Measurements from ENCODE around the gene LRRN4CL. TPM values are rescaled to one million over a fixed set of nuclear protein-coding genes. Genes with fewer than 3 reads are reported as not detected.

LRRN4CL gene
- total and polyA plus RNA-seq, 2 of the 8 experiments (the other 6 are each of a cell fraction or from before 2014, with no cell fraction given): 0.05 to 0.26 TPM

DNA sequence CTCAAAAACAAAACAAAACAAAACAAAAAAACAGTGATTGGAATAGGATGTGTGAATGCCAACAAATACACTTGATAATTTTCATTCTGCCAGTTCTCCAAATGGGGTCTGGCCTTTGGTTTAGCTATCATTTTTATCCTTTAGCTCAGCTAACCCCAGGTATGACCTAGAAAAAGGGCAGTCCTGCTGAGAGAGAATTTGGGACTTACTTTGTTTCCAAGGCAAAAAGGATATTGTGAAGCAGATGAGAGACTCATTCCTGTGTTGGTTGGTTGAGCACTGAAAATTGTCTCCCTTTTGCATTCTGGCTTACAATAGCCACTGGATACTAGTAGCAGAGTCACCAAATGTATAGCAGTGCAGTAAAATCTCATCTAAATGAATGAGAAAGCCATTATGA, 47.9 kb upstream of the LRRN4CL start:
- no peak overlapping the region for H4K91ac ChIP-seq (replicated peaks; ENCODE audit: insufficient read length, low read length)
- ChIA-PET CTCF (ENCODE audit: partially characterized antibody) (interaction anchor here (0.6 to 1.9 kb wide), 4 partner anchors 8 to 486 kb away, joined by 3 to 10 read pairs (median 6); no protein-coding TSS in a partner anchor), POLR2A (ENCODE audit: partially characterized antibody) (interaction anchor here (0.9 to 1.7 kb wide), 7 partner anchors 8 to 67 kb away, joined by 3 to 5 read pairs (median 4); partner anchors contain the start of genes TAF6L and ZBTB3)
- H2AFZ ChIP-seq (ENCODE audit: low read length): no peak overlapping the region
- H3K56ac ChIP-seq (replicated peaks; ENCODE audit: insufficient read length, low read depth, low read length): no peak overlapping the region
- H3K4me3 ChIP-seq (ENCODE audit: extremely low read depth in 1 of 4, insufficient read depth in 2 of 4, low read depth in 3 of 4, low read length in 4 of 4): no peak overlapping the region
- H3K23ac ChIP-seq (ENCODE audit: insufficient read length): no peak overlapping the region
- no peaks in the 10 kb centered on the region for H4K20me1 ChIP-seq (replicated peaks in 1 of 2; ENCODE audit: control insufficient read depth in 1 of 2, insufficient read depth in 2 of 2, low read length in 2 of 2)
- H3K79me1 ChIP-seq (ENCODE audit: low read depth, low read length): no peaks in the 10 kb centered on the region
- H3K14ac ChIP-seq (ENCODE audit: insufficient read length): no peak overlapping the region
- H3K79me2 ChIP-seq (ENCODE audit: control insufficient read depth in 1 of 2, insufficient read depth in 2 of 2, low read length in 2 of 2): peaks cover 0 to 5% of the 10 kb centered on the region in 2 experiments; a peak in 1 of 4 replicates
- no peaks in the 10 kb centered on the region for H3K27me3 ChIP-seq (replicated peaks in 1 of 4; ENCODE audit: control insufficient read depth in 3 of 4, extremely low read depth in 1 of 4, insufficient read depth in 3 of 4, low read length in 3 of 4)
- no peak overlapping the region for H3K4me2 ChIP-seq (ENCODE audit: insufficient read depth in 1 of 2, low read depth in 2 of 2, low read length in 2 of 2)
- no peak overlapping the region for H2BK5ac ChIP-seq (ENCODE audit: low read depth, low read length)
- H3K23me2 ChIP-seq (ENCODE audit: low read depth, low read length): no peaks in the 10 kb centered on the region
- H3K4ac ChIP-seq (replicated peaks; ENCODE audit: insufficient read length, low read depth, low read length): no peak overlapping the region
- H4K8ac ChIP-seq (ENCODE audit: extremely low read depth, insufficient read depth, low read length): no peak overlapping the region
- FAIRE-seq: no peak
- H3K9me3 ChIP-seq (ENCODE audit: insufficient read depth in 2 of 2, low read depth in 1 of 2, low read length in 1 of 2): no peaks in the 10 kb centered on the region
- H2AK5ac ChIP-seq (ENCODE audit: low read depth, low read length): no peak overlapping the region
- H2BK15ac ChIP-seq (ENCODE audit: low read length): no peak overlapping the region
- no peak for DNase-seq (ENCODE audit: low read depth in 1 of 2, low spot score in 2 of 2)
- no peak overlapping the region for H2BK12ac ChIP-seq (ENCODE audit: low read depth, low read length)
- no peak overlapping the region for H3K18ac ChIP-seq (ENCODE audit: extremely low read depth, low read length)
- H2BK120ac ChIP-seq (replicated peaks; ENCODE audit: low read depth, low read length): no peak overlapping the region
- no peak overlapping the region for H2BK20ac ChIP-seq (ENCODE audit: low read length)
- H3K9ac ChIP-seq (replicated peaks in 1 of 4; ENCODE audit: extremely low read depth in 1 of 4, low read depth in 3 of 4, low read length in 3 of 4): no peak overlapping the region
- H3K36me3 ChIP-seq (ENCODE audit: control insufficient read depth in 2 of 4, insufficient read depth in 4 of 4, low read length in 3 of 4): peaks cover 5 to 34% (median 18%) of the 10 kb centered on the region in 4 experiments; a peak in 7 of 8 replicates
- H3K4me1 ChIP-seq (replicated peaks in 1 of 4; ENCODE audit: control insufficient read depth in 3 of 4, insufficient read depth in 4 of 4, low read length in 3 of 4): no peaks in the 10 kb centered on the region
- no peak overlapping the region for H4K5ac ChIP-seq (ENCODE audit: insufficient read length, low read depth, low read length)
- H3K27ac ChIP-seq (ENCODE audit: low read depth, low read length): no peak overlapping the region
- TF ChIP-seq EZH2 (IDR thresholded peaks at IDR 0.05; ENCODE audit: low read depth, low read length, severe bottlenecking) (no peak), KDM5A (IDR thresholded peaks at IDR 0.05; ENCODE audit: low read length) (no peak), SRF (IDR thresholded peaks at IDR 0.05; ENCODE audit: low read depth, low read length) (no peak), CTCF (IDR thresholded peaks at IDR 0.05; ENCODE audit: control extremely low read depth in 1 of 3, insufficient read depth in 1 of 3, low read depth in 1 of 3, low read length in 3 of 3) (no peak)

Data from H1 (cell line).